Activated CD4-positive, alpha-beta T cell treated with anti-CD3 and anti-CD28 coated beads for 24 hours (primary cell): ENCODE data around the gene AOPEP.

ENCODE experiments used
- DNase-seq, 2 donors: peaks; one replicate each; pipeline ENCODE4 v3.0.0-alpha.2; 2020; ENCODE audit warnings: low read depth in 2 of 2

Gene AOPEP

DNA sequence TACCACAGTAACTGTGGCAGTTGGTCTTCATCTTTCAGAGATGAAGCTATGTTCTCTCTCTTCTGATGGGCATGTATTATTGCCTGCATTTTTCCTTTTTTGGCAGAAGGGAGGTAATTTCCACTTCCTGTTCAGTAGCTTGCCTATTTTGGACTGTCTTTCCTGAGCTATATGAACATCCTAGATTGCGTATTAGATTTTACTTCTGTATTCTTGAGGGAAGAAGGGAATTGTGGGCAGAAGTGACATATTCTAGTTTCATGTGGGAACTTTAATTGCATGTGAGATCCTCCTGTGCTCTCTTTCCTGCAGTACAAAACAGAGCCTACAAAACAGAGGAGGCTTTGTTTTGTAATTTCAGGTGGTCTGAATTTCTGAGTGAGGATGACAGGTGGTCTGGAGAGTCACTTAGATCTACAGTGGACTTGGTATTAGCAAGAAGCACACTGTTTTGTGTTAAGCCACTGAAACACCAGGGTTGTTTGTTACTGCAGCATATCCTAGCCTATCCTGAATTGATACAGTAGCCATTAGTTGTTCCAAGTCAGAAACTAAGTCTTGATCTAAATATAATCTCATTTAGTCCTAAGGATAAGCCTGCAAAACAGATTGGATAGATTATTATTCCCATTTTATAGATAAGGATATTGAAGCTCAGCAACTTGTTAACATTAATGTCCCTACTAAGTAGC is 68.1 kb downstream of the AOPEP start:
- no peak for DNase-seq

DNA sequence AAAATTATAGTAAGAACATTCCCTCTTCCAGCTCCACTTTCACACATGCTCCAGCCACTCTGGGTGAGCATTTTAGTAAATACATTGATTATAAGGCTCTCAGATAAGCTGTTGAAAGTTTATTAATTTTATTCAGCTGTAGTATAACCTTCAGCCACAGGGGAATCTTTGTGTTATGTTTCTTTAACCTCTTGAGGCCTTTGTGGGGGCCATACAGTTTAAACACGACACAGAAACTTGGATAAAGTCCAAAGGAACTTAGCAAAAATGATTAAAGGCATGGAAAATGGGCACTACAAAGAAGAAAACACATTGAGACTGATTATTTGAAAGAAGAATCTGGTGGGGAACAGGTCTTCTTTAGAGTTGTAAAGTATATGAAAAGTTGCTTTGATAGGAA is 70.2 kb downstream of the AOPEP start:
- DNase-seq: no peak

DNA sequence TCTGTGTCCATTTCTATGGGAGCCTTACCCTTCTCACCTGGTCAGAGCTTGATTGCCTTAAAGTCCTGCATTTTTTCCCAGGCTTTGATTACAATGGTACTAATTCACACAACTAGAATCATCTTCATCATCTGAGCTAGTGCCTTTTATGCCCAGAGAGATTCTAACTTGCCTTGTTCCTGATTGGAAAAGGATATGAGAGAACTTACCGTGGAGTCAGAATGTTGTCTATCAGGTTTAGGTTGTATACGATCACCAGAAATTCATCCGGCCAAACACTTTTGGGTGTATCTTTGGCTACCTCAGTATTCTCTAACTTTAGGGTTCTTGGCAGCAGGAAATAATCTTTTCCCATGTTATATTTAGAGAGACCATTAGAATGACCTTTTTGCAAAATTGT is 71.7 kb downstream of the AOPEP start:
- no peak for DNase-seq

DNA sequence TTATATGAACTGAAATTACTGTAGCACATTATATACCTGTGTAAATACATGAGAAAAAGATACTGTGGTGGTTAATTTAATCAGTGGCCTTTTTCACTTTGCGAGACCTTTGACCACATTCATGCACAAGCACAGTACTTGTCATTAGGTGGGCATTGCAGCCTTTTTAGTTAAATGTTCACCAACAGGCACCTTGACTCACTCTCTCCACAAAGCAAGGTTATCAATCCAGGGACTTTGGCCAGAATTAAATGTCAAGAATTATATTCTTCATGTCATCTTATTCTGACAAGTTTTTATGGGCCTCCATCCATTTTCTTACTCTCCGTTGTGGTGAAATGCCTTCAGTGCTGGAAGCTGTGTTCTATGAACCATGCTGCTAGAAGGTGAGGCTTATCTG is 72.2 kb downstream of the AOPEP start:
- DNase-seq: no peak

DNA sequence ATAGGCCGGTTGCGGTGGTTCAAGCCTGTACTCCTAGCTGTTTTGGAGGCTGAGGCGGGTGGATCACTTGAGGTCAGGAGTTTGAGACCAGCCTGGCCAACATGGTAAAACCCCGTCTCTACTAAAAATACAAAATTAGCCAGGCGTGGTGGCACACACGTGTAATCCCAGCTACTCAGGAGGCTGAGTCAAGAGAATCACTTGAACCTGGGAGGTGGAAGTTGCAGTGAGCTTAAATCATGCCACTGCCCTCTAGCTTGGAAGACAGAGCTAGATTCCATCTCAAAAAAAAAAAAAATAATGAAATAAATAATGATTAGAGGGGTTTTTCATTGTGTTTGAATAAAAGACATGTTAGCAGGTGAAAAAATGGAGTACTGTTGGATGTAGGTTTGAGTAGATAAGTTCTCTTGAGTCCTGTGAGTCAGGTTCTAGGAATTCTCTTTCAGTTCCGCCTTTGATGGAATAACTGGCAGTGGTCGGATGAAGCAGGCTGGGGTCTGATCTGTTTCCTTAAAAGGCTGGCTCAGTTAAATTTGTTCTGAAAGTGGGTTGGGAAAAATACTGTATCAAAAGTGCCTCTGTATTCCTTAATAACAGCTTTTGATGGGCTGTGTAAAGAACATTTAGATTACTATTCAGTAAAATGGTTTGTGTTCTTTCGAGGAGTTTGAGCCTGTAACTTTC is 73.2 kb downstream of the AOPEP start:
- no peak for DNase-seq

DNA sequence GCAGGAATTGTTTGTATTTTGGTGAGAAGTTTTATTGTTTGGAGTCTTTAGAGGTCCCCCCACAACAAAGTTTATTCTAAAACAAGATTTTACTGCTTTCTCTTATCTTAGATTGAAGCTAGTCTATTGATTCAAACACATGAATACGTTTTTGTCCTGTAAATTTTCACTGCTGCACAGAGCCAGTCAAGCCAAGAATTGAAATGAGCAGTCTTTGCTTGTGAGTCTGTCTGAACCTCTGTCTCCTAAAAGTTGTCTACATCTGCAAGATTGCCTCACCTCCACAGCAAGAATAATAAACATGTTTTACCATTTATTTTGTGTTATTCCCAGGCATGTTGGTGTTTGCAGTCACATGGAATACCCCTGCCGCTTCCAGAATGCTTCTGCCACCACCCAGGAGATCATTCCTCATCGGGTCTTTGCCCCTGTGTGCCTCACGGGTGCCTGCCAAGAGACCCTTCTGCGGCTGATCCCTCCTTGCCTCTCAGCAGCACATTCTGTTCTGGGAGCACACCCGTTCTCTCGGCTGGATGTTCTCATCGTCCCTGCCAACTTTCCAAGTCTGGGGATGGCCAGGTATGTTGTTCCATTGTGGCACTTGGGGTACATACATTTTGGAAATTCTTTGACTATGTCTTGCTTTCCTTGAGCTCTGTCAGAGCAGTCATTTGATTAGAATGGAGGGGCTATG is 74.1 kb downstream of the AOPEP start:
- no peak for DNase-seq

DNA sequence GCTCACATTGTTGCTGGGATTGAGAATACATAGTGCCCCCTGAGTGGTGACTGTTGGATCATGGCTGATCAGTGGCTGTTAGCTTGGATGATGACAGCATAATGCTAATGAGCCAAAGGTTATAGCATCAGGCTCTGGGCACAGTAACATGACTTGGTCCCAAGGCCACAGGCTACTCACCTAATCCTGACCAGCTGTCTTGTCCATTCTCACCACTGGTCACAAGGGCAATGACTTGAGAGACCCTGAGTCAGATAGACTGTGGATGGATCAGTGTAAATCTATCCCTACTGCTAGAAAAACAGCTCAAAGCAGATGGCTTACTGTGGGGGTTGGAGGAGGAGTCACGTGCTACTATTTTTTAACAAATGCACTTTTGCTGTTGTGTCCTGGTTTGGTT is 74.7 kb downstream of the AOPEP start:
- no peak for DNase-seq

DNA sequence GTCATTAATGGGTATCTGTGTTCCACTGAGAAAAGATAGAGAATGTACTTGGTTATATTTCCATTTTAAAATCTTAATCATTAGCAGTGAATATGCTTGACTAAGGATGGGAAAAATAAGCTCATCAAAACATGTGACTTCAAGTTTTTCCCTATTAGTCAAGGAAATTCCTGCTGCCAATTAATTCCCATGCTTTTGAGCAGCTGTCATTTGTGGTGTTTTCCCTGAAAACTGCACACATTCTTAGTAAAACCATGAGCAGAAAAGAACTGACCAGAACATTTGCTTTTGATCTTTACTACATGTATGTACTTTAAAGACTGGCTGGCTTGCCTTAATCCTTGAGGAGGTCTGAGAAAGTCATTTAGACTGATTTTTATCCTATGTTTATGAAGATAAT is 75.2 kb downstream of the AOPEP start:
- DNase-seq: no peak

DNA sequence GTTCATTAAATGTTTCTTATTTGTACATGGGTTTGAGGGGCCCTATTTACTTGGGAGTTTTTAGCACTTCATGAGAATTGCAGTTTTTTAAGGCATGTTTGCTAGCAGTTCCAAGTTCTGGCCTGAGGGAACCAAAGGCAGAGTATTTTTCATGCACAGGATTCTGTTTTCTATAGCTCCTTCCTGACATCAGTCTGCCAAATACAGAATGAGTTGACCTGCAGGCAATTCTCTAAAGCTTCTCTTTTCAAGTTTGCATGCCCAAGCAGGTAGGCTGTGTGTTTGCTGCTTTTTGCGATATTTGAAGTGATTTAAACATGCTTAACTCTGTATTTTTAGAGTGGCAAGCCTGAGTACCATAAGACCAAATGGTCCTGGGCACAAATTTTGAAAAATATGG is 75.8 kb downstream of the AOPEP start:
- DNase-seq: no peak

DNA sequence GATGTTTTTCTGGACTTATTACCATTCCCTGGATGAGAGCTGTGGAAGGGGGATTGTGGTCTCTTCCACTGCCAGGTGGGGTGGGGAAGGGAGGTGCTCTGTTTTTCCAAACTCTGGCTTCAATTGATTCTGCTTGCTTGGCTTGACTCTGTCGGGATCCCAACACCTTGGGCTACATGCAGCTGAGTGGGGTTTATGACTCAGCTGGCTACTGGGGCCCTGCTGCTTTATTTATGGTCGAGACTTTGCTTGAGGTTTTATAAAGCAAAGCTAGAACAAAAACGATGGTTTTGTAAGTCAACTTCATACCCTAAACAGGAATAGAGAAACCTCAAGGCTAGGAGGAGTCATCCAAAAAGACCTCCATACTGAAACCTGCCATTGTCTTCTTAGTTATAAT is 76.3 kb downstream of the AOPEP start:
- DNase-seq: no peak

DNA sequence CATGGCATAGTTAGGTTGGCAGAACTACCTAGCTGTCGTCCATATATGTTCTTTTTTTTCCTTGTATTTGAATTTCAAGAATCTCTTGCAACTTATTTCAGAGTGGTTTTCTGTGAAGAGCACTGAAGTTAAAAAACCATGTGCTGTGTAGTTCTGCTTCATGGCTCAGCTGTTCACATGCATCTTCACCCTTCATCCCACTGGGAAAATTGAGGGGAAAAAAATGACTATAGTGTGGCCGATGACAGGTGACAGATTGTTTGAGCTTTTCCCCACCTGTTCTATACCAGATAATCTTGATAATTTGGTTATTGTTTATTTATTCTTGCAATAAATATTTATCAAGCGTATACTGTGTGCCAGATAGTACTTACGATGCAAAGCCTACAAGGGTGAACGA is 77.8 kb downstream of the AOPEP start:
- DNase-seq: no peak

DNA sequence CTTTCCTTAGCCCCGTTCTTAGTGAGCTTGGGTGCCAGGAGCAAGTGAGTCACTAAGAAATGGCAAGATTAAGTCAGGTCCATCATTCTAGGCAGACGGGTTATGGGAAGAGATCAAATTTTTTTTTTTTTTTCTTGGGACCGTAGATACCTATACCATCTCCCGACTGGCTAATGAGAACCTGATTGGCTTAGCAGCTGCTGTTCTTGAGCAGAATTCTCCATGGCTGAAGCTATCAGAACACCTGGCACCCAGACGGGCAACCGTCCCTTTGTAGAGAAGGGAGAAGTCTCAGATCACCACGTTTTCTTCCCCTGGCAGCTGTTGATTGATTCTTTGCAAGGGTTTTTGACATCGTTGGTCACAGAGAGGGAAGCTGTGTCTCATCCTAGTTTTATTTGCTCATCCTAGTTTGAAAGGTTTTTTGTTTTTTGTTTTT is 78.6 kb downstream of the AOPEP start:
- no peak for DNase-seq

DNA sequence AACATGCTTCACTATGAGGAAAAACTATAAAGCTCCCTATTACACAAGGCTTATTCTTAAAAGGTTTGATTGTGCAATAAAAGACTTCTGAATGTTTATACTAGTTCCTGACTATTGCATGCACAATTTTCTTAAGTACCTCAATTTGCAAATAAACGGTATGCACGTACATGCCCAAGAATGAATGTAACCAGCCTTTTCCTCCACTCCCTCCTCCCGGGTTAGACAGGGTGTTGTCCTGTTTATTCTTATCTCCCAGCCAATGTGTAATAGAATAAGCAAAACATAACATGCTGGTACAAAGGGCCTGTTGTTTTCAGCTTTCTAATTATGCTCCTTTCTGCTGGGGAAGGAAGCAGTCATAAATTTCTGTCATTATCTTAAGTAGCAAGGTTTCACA is 79.1 kb downstream of the AOPEP start:
- DNase-seq: no peak

DNA sequence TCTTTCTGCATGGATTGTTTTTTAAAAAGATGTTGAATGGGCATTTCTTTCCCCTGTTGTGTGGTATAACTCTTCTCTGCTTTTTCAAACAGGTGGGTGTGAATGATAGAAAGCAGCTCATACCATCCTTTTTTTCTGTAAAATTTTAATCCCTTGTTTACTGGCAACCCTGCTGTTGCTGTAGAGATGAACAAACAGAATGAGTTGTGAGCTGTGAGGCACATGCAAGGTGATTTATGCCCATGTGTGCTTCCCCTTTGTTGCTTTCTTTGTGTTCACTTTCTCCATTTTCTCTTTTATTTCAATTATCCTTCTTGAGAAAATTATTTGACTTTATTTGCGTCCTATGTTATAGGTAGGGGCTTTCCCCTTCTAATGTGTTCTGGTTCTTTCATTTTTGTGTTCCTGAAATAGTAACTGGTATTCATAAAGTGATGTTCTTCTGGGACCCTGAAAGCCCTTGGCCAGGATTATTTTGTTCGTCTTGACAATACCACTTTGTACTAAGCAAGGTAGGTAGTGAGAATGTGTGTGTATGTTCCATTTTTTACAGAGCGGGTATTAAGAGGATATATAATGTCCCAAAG is 79.9 kb downstream of the AOPEP start:
- DNase-seq: no peak

DNA sequence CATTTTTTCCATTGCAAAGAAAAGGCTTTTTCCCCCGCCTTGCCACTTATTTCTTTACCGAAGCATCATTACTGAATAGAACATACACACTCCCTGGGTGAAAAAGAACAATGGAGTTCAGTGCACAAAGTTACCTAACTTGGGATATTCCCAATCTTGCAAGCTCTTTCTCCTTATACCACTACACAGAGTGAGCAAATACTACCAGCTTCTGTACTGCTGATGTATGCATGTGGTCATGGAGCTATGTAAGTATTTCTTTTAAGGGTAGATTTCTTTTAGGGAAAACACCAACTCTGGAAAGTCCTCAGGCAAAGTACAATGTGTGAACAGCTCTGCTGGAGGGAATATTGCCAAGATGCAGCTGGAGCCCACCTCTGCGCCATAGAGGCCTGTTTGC is 81.1 kb downstream of the AOPEP start:
- DNase-seq: no peak

DNA sequence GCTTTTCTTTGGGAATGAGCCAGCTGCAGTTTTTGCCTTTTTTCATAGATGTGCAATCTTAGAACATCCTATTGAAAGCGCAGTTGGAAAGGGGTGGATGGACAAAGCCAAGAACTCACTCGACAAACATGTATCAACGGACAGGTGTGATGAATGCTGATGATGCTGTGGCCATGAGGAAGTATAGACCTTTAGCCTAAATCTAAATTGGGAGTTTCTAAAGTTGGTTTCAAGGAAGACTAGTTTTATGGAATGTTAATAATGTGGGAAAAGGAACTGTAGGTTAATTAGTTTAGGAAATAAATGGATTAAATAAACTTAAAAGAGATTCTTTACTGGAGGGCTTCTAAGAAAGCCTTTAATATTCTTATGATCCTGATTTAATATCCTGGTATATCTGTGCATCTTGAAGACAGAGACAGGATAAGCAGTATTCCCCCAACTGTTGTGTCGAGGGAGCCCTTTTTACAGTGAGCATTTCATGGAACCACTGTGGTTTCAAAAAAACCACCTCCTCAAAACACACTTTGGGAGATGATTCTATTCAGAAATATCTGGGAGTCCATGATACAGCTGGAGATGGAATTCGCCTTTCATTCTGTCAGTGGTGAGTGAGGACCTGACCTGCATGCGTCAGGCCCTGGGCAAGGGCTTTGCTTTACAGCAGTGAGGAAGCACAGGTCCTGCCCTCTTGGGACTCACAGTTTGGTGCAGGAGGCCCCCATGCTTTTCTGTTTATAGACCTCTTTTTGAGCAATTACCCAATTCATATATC is 82.6 kb downstream of the AOPEP start:
- DNase-seq: no peak

DNA sequence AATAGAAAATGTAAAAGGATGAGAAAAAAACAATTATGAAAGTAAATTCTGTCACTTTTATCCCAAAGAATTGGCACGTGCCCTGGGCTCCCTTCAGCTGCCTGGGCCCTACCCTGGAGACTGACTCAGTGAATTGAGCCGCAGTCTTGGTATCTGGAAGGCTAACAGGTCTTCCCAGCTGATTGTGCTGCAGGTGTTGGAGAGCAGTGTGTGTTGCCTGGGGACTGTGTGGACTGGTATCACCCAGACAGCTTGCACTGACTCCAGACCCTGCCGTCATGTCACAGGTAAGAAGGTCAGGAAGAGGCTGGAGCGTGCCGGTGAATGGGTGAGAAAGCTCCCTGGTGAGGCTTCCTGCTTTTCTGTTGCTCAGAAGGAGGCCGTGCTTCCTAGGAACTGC is 83.3 kb downstream of the AOPEP start:
- no peak for DNase-seq

DNA sequence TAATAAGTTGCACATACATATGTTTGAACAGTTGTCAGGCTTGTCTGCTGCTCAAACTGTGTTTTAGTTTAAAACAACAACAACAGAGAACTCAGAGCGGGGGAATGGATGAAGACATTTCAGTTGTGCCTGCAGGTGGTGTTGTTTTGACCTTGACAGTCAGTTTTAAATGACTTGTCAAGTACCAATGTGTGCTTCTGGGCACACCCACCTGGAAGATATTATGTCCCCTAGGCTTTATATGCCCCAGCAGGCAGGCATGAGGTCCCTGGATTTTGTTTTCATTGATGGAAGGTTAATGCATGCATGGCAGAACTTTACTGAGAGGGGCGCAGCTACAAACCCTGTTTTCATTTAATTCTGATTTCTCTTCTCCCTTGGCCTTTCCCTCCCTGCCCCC is 84.6 kb downstream of the AOPEP start:
- DNase-seq: no peak

DNA sequence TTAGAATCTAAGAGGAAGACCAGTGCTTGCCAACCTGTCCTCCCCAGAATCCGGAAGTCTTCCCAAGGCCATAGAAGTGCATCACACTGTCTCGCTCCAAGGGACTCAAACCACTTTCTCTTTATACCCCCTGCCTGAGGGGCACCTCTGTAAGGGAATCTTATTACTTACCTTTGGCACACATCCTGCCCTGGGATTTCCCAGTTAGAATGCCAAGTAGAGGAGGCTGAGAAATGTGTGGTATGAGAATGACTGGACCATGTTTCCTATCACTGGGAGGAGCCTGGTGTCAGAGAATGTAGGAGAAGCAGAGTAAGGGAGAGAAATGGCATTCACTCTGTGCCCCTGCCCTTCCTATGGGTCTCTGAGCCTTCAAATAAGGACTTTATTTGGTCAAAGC is 85.8 kb downstream of the AOPEP start:
- no peak for DNase-seq

DNA sequence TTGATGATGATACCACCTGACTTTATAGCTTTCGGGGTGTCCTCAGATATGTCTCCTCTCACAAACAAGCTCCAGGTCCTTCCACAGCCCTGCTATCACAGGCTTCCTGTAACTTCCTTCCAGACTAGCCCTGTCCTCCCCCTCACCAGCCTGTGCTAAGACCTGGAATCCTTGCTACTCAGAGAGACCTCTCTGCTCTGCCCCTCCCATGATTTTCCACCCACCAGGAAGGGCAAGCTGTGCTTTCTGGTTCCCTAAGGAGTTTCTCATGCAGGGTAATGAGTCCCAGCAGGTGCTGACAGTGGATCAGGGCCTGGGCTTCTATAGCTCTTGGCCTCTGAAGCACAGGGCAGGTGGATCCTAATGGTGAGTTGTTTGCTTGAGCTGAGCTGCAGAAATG is 86.9 kb downstream of the AOPEP start:
- no peak for DNase-seq

DNA sequence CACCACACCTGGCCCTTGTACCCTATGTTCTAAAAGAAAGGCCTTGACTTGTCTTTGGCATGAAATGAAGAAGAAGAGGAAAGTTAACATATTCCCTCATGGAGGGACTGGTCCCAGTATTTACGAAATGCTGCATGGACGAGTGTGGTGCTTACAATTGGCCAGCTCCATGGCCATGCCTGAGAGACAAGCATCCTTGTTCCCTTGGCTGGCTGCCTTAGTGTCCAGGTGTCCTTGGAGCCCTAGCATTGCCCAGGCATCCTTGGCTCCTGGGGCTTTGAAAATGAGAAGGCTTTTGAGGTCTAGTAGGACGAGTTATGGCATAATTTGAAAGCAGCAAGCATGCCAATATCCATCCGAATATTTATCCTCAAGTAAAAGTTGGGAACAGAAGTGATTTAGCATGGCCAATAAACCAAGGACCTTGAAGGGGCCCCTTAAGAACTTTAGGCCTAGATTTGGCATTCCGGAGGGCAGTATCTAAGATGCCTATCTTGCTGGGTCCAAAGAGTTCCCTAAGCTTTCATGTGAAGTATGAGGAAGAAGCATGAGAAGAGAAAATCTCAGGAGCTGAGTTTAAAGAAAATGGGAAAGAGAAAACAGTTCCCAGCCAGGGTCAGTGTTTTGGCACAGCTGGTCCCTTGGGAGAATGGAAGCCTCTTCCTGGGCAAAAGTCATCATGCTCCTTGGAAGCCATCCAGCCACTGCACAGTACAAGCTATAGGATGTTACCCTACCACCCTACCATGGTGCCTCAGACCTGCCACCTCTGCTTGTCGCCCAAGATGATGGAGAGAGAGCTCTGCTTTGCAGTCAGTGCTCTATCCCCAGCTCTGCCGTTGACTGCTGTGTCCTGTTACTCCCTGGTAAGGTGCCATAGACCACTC is 91.0 kb downstream of the AOPEP start:
- no peak for DNase-seq
